ENCODE measurements around the gene STX3. TPM values are rescaled to one million over a fixed set of nuclear protein-coding genes. Genes with fewer than 3 reads are reported as not detected.

STX3 gene
- total RNA-seq, 2 donors from 2014 or later, result 20.8 to 58.5 TPM

DNA sequence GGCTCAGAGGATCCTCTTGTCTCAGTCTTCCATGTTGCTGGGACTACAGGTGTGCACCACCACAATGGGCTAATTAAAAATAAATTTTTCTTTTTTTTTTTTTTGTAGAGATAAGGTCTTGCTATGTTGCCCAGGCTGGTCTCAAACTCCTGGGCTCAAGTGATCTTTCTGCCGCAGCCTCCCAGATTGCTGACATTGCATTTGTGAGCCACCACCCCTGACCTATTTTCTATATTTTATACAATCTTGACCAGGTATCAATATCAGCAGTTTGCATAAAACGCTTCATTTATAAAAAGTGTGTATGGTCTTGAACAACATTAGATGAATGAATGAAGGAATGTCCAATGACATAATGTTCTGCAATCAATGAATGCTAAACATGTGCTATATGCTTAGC, 9.1 kb upstream of the STX3 start:
- H3K4me1 ChIP-seq (replicated peaks), result no peaks in the 10 kb centered on the region
- H3K4me3 ChIP-seq, result no peak overlapping the region
- intact Hi-C loops (cut with DNase I), result no loop called here
- H3K36me3 ChIP-seq, result no peaks in the 10 kb centered on the region
- TF ChIP-seq POLR2A (IDR thresholded peaks at IDR 0.05) (no peak), POLR2AphosphoS5 (IDR thresholded peaks at IDR 0.05) (no peak)
- TF ChIP-seq, protein P1, sequence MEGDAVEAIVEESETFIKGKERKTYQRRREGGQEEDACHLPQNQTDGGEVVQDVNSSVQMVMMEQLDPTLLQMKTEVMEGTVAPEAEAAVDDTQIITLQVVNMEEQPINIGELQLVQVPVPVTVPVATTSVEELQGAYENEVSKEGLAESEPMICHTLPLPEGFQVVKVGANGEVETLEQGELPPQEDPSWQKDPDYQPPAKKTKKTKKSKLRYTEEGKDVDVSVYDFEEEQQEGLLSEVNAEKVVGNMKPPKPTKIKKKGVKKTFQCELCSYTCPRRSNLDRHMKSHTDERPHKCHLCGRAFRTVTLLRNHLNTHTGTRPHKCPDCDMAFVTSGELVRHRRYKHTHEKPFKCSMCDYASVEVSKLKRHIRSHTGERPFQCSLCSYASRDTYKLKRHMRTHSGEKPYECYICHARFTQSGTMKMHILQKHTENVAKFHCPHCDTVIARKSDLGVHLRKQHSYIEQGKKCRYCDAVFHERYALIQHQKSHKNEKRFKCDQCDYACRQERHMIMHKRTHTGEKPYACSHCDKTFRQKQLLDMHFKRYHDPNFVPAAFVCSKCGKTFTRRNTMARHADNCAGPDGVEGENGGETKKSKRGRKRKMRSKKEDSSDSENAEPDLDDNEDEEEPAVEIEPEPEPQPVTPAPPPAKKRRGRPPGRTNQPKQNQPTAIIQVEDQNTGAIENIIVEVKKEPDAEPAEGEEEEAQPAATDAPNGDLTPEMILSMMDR (IDR thresholded peaks at IDR 0.05), result no peak
- H3K27ac ChIP-seq, result no peak overlapping the region
- no peaks in the 10 kb centered on the region for H3K27me3 ChIP-seq (replicated peaks; ENCODE audit: insufficient read depth)
- DNase-seq (ENCODE audit: low spot score), result no peak
- no peaks in the 10 kb centered on the region for H3K9me3 ChIP-seq
- WGBS, result 84% methylated on average over 2 of the region's 2 CpGs

DNA sequence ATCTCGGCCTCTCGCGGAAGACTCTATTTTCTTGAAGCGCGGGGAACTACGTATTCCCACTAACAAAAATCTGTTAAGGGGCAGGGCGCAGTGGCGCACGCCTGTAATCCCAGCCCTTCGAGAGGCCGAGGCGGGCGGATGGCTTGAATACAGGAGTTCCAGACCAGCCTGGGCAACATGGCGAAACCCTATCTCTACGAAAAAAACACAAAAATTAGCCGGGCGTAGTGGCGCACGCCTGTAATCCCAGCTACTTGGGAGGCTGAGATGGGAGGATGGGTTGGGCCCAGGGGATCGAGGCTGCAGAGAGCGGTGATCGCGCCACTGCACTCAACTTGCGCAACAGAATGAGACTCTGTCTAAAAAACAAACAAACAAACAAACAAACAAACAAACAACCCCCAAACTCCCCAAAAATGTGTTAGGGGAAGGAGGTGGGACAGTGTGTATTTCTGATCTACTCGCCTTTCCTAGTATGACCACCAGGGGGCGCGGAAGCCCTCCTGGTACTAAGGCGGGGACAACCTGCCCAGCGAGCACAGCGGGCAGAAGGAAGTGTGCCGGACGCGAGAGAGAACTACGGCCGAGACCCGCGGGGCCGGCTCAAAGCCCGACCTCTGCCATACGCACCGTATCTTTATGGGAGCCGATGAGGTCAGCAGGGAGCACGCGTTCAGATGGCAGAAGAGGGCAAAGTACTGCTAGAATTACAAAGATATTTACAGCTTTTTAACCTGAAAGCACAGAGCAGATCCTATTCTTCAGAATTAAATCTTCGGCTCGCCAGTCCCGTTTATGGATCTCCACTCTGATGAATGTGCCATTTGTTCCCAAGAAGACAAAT, 1.3 kb upstream of the STX3 start:
- H3K9me3 ChIP-seq, result no peaks in the 10 kb centered on the region
- no peaks in the 10 kb centered on the region for H3K27me3 ChIP-seq (replicated peaks; ENCODE audit: insufficient read depth)
- no peaks in the 10 kb centered on the region for H3K36me3 ChIP-seq
- H3K4me1 ChIP-seq (replicated peaks), result peaks cover 4% of the 10 kb centered on the region
- DNase-seq (ENCODE audit: low spot score), result peak; percentile 88
- peak overlapping the region; percentile 94 to 95 for H3K27ac ChIP-seq
- 33% methylated on average over 47 of the region's 47 CpGs for WGBS
- H3K4me3 ChIP-seq, result peak overlapping the region; percentile 93 to 98
- intact Hi-C loops (cut with DNase I), result loop anchor here (2.0 to 10.0 kb wide), 4 partner anchors 49 to 609 kb away; partner anchors contain the start of genes FAM111A, MRPL16 and PATL1
- no peak for TF ChIP-seq POLR2A (IDR thresholded peaks at IDR 0.05)
- peak; percentile 79 for TF ChIP-seq POLR2AphosphoS5 (IDR thresholded peaks at IDR 0.05)
- TF ChIP-seq, protein P1 (IDR thresholded peaks at IDR 0.05), result peak; percentile 82 to 99 (median 94)

- Histone ChIP-seq H3K4me3 (peak overlapping the region; percentile 93 to 98), H3K27me3 (replicated peaks; ENCODE audit: insufficient read depth) (no peaks in the 10 kb centered on the region), H3K36me3 (no peaks in the 10 kb centered on the region), H3K27ac (peak overlapping the region; percentile 94 to 95), H3K4me1 (replicated peaks) (peaks cover 4% of the 10 kb centered on the region), H3K9me3 (no peaks in the 10 kb centered on the region)
- intact Hi-C loops (cut with DNase I), result loop anchor here (2.0 to 10.0 kb wide), 4 partner anchors 48 to 610 kb away; partner anchors contain the start of genes FAM111A, MRPL16 and PATL1
- DNase-seq (ENCODE audit: low spot score), result peak; percentile 7
- TF ChIP-seq POLR2AphosphoS5 (IDR thresholded peaks at IDR 0.05), result no peak
- 0% methylated on average over 20 of the region's 20 CpGs for WGBS
Observed at GRCh38 chr11:59754494-59754858, 700 bp upstream of the STX3 start.

- DNase-seq (ENCODE audit: low spot score), result peak; percentile 81
- Histone ChIP-seq H3K27ac (peak overlapping the region; percentile 94 to 95), H3K9me3 (no peaks in the 10 kb centered on the region), H3K4me1 (replicated peaks) (peaks cover 4% of the 10 kb centered on the region), H3K27me3 (replicated peaks; ENCODE audit: insufficient read depth) (no peaks in the 10 kb centered on the region), H3K4me3 (peak overlapping the region; percentile 93 to 98), H3K36me3 (no peaks in the 10 kb centered on the region)
- TF ChIP-seq POLR2AphosphoS5 (IDR thresholded peaks at IDR 0.05) (peak; percentile 62), POLR2A (IDR thresholded peaks at IDR 0.05) (peak; percentile 43)
- TF ChIP-seq, protein P1 (IDR thresholded peaks at IDR 0.05), result no peak
- WGBS, result 7% methylated on average over 21 of the region's 23 CpGs
- intact Hi-C loops (cut with DNase I), result loop anchor here (2.0 to 10.0 kb wide), 4 partner anchors 47 to 611 kb away; partner anchors contain the start of genes FAM111A, MRPL16 and PATL1
Observed at GRCh38 chr11:59755701-59756557, 753 bp downstream of the STX3 start.

GRCh38 chr11:59756558-59756840, 1.3 kb downstream of the STX3 start:
- WGBS, result 43% methylated on average over 3 of the region's 3 CpGs
- H3K27me3 ChIP-seq (replicated peaks; ENCODE audit: insufficient read depth), result no peaks in the 10 kb centered on the region
- no peaks in the 10 kb centered on the region for H3K9me3 ChIP-seq
- no peak for DNase-seq (ENCODE audit: low spot score)
- H3K36me3 ChIP-seq, result no peaks in the 10 kb centered on the region
- TF ChIP-seq POLR2A (IDR thresholded peaks at IDR 0.05) (no peak), POLR2AphosphoS5 (IDR thresholded peaks at IDR 0.05) (no peak)
- TF ChIP-seq, protein P1 (IDR thresholded peaks at IDR 0.05), result no peak
- H3K27ac ChIP-seq, result peak overlapping the region; percentile 94 to 95
- H3K4me1 ChIP-seq (replicated peaks), result peaks cover 4% of the 10 kb centered on the region
- H3K4me3 ChIP-seq, result peak overlapping the region in 1 of 2 donors; percentile 98
- intact Hi-C loops (cut with DNase I), result loop anchor here (10.0 kb wide), 1 partner anchor 612 kb away; the partner anchor contains the start of gene FAM111A

All from prostate gland (tissue), 2 donors.